ENCODE measurements around the gene CXCR4.

DNA sequence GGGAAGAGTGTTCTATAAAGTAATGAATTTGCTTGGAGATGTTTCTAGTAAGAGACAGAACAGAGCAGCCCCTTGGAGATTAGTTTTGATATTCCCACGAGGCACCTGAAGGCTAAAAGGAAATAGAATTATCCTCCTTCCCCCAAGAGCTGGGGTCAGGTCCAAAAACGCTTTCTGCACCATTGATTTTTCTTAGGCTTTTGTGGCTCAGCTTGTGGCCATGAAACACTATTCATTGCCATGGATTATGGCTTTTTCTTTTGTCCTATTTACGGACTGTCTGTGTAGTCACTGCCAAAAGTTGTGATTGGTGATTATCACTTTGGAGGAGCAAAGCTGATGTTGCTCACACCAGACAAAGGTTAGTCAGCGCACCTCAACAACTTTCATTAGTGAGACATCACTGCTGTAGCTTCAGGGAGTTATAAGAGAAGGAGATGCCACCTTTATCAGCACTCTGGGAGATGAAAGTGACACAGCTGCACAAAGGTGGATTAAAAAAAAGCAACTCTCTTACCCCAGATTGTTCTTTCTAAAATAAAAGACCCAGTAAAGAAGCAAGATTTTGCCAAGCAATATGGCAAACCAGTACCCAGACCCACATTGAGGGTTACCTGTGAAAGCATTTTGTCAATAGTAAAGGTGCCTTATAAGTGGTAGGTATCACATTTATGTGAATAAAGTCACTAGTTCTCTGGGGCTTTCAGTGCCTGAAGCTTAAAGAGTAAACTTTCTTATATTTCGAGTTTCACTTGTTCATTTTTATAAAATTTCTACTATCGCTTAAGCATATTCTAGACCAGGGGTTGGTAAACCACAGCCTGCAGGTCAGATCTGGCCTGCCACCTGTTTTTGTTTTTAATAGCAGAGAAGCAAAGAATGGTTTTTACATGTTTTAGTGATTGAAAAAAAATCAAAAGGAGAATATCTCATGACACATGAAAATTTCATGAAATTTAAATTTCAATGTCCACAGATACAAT, 10.6 kb downstream of the CXCR4 start:
- no peak for TF ChIP-seq CTCF (IDR thresholded peaks at IDR 0.05)
- TF ChIP-seq POLR2AphosphoS5 (IDR thresholded peaks at IDR 0.05; ENCODE audit: low read depth, low read length) = no peak
